Astrocyte (in vitro differentiated cells and primary cell): ENCODE measurements around the gene PIK3R3.

ENCODE experiments used
- CTCF ChIP-seq: IDR thresholded peaks from 2 replicates; pipeline ENCODE4 v1.5.1; 2011; ENCODE audit warnings: low read depth, mild to moderate bottlenecking, inconsistent platforms, low read length, moderate library complexity; ENCODE audit not compliant: insufficient read depth
- EZH2 ChIP-seq: IDR thresholded peaks from 2 replicates; pipeline ENCODE4 v1.6.1; 2012; ENCODE audit warnings: mild to moderate bottlenecking, low read length, inconsistent platforms; ENCODE audit not compliant: insufficient read depth

GRCh38 chr1:46181343-46182260 lies 49.2 kb upstream of the PIK3R3 start:
- TF ChIP-seq CTCF, result no peak
- no peak for TF ChIP-seq EZH2
